HUDEP-2 (cell line): Measurements from ENCODE around the gene OR2B6.
A peak's percentile ranks its signal among the peaks of the same experiment; 100 is the strongest.

Experiments used
- DNase-seq, 76 experiments: peaks; one replicate each; lab custom pipeline; 2025; ENCODE audit not compliant: unreplicated experiment in 76 of 76; lab: John Stamatoyannopoulos, UW

Gene OR2B6

GRCh38 chr6:27994616-27995015, 37.6 kb downstream of the OR2B6 start:
- no peak for DNase-seq

- DNase-seq, result no peak
These were observed 43.5 kb downstream of the OR2B6 start for GRCh38 chr6:28000351-28001045.

- DNase-seq, result no peak
These were observed 44.3 kb downstream of the OR2B6 start for GRCh38 chr6:28001351-28001750.

- DNase-seq, result no peak
These were observed 44.7 kb downstream of the OR2B6 start for GRCh38 chr6:28001751-28002150.

- DNase-seq, result no peak
These were observed 45.1 kb downstream of the OR2B6 start for GRCh38 chr6:28002161-28002560.

- DNase-seq, result no peak
These were observed 46.0 kb downstream of the OR2B6 start for GRCh38 chr6:28003059-28003458.

- peak in 8 of 76 experiments; percentile 10 to 43 (median 21) for DNase-seq
These were observed 46.6 kb downstream of the OR2B6 start for GRCh38 chr6:28003661-28004060.

- peak in 36 of 76 experiments; percentile 5 to 87 (median 57) for DNase-seq
These were observed 47.5 kb downstream of the OR2B6 start for GRCh38 chr6:28004350-28005151.

GRCh38 chr6:28005152-28005890, 48.3 kb downstream of the OR2B6 start:
- peak in 64 of 76 experiments; percentile 15 to 92 (median 58) for DNase-seq

- no peak for DNase-seq
These were observed 48.9 kb downstream of the OR2B6 start for GRCh38 chr6:28005975-28006374.
